Kasumi-1 (cell line): ENCODE data around the gene SLC6A15.

Experiments used
- DNase-seq, 2 experiments: peaks; one replicate each; lab custom pipeline; 2025; lab: John Stamatoyannopoulos, UW

Gene SLC6A15

DNA sequence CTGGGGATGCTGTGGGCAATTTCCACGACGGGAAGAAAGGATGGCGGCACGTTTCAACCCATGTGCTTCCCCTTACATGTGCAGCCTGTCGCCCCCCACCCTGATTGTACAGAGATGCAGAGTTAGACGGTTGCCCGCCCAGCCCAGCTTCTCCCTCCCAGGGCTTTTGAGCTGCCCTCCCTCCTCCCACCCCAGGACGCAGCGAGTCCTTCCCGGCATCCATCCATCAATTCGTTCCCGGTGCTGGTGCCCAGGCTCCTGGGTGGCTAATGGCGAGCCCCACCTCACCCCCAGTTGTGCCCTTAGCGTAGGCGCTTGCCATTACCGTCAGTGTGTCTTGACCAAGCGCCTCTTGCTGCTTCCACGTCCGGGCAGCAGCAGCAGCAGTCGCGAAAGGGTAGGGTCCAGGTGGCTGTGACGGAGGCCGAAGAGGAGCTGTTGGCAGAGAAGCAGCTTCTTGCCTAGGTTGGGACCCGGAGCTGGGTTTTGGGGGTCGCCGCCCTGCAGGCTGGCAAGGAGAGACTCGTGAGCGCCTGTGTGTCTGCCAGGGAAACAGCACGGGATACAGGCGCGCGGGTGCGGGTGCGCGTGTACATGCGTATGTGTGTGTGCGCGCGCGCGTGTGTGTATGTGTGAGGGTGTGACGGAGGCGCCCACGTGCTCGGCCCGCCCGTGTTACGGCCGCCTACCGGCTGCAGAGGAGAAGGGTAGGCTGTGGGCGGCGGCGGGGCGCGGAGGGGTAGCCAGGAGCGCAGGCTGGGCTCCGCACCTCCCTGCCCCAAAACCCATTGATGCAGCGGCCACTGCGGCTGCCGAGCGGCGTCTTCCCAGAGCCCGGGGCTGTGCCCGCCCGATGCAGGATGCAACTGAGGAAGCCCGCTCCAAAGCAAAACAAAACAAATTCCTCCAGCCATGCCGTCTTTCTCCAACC, at the start of gene SLC6A15:
TSS of gene SLC6A15 (minus strand) at position 602 of the 931 bp plus-strand sequence. CDS start 20,679 bp downstream, outside the sequence.
- DNase-seq = no peak

DNA sequence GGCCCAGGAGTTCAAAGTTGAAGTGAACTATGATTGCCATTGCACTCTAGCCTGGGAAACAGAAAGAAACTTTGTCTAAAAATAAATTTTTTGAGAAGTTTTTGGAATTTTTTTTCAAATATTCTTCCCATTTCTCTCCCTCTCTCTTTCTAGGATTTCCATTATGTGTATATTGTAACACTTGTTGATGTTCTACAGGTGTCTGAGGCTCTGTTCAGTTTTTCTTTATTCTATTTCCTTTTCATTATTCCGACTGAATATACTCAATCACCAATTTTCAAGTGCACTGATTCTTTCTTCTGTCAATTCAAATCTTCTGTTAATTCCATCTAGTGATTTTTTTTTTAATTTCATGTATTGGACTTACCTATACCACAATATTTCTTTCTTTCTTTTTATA, 48.3 kb upstream of the SLC6A15 start:
- DNase-seq = no peak

DNA sequence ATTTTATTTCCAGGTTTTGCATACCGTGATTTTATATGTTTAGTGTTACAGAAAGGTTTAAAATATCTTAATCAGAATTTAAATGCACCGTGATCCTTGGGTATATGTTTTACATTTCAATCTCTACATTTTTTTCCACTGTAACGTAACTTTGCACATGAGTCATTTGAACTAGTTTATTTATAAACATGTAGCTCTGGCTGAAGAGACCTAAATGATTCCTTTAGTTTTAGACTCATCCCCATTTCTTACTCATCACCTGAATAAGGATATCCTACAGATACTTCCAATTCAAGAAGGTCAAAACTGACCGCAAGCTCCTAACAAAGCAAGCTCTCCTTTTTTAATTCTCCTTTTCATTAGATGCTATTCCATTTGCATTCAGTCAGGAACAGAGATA, 42.7 kb upstream of the SLC6A15 start:
- DNase-seq = no peak

DNA sequence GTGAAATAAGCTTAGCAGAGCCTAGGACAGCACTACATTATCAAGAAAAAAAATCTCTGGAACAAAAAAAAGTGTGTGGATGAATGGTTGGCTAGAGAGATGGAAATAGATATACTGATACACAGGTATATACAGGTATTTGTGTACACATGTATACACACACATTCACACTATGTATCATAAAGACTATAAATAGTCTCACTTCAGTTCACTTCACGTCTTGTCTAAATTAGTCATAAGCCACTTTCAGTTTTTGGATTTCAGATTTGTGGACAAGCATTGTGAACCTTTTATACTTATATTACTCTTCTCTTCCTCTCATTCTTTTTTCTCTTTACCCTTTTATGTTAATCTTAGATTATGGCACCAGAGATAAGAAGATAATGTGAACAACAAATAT, 41.8 kb upstream of the SLC6A15 start:
- no peak for DNase-seq

DNA sequence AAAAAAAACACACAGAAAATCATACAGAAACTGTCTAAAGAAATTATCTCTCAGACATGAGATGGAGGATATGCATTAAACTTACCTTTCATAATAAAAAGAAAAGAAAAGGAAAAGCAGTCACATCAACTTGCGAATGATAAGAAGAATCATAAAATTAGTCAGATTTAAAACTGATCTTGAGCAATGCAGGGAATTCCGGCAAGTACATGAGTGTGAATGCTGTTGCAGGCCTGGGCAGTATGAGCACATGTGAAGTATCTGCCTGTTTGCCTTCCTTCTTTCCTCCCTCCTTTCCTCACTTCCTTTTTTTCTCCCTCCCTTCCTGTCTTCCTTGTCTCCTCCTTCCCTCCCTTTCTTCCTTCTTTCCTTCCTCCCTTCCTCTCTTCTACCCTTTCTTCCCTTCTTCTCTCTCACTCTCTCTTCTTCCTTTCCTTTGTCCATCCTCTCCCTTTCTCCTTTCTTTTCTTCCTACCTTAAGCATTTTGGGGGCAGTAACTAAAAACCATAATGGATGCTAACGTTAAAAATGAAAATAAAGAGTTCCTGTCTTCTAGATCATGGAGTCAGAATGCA, 38.5 kb upstream of the SLC6A15 start:
- no peak for DNase-seq

DNA sequence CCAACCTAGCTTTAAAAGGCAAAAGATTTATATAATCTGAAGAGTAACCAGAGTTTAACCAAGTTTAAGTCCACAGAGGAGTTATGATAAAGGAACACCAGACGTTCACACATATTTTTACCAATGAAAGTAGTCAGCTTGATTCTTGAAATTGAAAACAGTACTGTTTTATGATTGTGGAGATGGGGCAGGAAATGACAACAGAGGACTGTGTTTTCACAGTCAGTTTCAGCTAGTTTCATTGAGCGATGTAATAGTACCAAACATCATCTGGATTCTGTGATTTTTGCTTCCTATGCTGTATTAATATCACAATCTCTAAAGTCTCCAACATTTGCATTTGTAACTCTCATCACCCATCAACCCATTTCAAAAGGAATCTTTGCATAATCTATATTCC, 34.2 kb upstream of the SLC6A15 start:
- no peak for DNase-seq

DNA sequence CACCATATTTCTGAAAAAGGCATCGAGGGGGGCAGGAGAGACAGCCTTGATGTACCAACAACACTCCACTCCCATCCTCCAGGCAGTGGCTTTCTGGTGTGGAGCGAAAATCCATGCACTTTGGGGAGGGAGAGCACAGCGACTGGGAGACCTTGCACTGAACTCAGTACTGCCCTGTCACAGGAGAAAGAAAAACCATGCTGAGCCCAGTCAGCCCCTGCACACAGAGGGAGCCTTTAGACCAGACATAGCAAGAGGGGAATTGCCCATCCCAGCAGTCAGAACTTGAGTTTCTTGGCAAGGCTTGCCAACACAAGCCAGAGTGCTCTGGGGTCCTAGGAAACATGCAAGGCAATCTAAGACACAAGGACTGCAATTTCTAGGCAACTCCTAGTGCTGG, 24.8 kb upstream of the SLC6A15 start:
- no peak for DNase-seq

DNA sequence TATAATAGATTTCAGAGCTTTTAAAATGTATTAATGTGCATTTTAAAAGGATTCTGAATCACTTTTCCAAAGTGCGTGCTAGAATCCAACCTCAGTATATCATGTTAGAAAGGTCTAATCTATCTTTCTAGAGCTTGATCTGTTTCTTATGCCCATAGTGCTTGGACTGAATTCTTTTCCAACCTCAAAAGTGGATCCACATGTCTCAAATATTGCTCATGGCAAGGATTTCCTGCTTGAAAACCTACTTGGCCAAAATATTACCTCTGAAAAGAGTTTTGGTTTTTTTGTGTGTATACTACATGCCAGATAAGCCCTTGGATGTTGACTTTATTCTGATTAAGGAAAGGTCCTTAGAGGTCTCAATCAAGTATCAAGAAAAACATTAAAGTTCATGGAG, 16.9 kb upstream of the SLC6A15 start:
- no peak for DNase-seq

DNA sequence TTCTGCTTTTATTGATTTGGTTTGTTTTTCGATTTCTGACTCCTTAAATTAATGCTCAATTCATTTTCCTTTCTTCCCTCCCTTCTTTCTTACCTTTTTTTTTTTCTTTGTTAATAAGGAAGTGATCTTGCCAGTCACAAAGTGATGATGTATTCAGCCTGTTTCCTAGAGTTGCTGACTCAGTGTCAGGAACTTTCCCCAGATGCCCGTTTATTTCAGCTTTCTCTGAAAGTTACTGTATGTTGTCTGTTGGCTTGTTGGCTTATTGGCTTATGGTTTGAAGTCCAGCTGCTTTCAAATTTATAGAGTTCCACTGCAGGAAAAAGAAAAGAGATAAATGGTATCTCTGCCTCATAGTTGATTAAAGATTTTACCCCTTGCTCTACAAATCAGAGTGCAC, 12.4 kb upstream of the SLC6A15 start:
- no peak for DNase-seq

DNA sequence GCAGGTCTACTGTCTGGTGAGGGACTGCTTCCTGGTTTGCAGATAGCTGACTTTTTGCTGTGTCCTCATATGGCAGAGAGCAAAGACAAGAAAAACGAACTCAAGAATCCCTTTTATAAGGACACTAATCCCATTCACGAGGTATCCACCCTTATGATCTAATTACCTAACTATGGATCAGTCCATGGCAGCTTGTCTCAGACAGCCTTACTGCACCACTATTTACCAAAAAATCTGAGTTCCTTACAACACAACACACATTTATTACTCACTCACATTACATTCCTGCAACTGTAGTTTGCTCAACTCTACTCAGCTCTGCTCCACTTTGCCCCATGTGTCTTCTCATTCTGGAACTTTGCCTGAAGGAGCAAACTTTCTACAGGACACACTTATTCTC, 10.1 kb upstream of the SLC6A15 start:
- no peak for DNase-seq

DNA sequence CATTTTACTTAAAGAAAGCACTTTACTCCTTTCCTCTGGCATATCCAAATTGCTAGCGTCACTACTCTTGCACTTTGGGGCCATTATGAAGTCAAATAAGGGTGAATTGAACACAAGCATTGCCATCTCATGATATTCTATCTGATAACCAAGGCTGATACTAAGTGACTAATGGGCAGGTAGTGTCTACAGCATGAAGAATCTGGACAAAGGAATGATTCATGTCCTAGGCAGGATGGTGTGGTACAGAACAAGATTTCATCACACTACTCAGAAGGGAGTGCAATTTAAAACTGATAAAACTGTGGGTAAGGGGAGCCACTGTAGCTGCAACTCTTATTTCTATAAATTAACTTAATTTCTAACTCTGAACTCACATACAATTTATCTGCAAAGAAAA, 7.7 kb upstream of the SLC6A15 start:
- DNase-seq = no peak

DNA sequence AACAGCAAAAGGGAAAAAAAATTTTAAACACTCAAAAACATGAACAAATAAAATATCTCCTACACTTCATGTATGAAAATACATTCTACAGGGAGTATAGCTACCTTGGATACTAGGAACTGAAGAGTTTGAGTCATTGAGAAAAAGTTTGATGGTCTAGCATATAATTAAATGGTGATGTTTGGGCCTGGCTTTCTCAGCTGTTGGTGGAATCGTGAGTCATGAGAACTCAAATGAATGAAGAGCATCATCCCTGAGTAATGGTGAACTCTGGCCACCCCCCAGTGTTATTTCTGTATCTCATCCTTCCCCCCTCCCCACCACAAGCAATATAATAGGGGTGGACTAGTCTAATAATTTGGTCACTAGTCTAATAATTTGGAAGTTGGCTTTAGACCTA, 6.7 kb upstream of the SLC6A15 start:
- no peak for DNase-seq

DNA sequence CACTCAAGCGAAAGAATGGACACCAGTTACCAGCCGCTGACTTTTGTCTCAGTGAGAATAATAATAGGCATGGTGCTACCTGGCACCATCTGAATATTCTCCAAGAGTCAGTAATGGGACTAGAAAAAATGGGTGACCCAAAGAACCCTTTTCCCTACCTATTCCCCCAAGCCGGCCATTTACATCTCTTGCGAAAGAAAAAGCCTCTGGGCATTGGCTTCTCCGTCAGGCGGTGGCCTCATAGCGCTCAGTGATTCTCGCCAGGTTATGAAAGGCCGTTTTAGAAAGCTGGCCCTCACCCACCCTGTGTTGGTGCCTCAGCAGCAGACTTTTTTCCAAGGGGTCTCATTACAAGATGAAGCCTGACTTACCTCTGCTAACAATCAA, 523 bp upstream of the SLC6A15 start:
- no peak for DNase-seq

DNA sequence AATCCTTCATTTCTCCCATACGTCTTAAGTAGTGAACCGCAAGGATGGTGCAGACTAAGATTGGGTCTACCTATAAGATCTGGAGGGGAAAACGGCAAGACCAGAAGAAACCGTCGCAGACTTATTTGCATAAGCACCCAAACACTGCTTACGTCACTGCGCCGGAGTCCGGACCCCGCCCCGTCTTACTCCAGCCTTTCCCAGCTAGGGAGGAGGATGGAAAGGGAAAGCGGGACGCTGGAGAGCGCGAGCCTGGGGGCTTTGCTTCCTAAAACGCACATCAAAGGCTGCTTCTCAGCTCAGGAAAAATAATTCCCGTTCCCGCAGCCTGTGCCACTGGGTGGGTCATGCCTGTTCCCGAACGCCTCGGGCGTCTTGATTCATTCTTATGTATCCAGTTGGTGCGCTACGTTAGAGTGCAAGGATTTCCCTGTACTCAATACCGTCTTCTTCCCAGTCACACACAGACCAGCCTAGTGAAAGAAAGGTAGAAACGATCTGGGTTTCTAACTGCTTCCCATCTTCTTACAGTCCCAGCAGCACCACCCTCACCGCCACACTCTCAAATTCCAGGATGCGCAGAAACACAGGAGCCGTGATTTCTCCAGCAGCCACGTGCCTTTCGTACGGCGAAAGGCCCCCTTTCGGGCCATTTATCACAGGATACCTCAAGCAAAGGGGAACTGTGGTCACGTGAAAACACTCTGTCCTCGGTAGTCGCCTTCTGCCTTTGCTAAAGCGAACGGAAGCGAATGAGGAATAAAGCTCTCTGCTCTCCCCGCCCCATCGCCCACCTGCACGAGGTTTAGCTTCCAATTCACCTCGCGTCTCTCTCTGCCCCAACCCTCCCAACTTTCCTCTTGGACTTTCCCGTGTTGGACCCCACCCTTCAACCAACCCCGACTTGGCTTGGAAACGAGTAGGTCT, 1.1 kb downstream of the SLC6A15 start:
- no peak for DNase-seq

DNA sequence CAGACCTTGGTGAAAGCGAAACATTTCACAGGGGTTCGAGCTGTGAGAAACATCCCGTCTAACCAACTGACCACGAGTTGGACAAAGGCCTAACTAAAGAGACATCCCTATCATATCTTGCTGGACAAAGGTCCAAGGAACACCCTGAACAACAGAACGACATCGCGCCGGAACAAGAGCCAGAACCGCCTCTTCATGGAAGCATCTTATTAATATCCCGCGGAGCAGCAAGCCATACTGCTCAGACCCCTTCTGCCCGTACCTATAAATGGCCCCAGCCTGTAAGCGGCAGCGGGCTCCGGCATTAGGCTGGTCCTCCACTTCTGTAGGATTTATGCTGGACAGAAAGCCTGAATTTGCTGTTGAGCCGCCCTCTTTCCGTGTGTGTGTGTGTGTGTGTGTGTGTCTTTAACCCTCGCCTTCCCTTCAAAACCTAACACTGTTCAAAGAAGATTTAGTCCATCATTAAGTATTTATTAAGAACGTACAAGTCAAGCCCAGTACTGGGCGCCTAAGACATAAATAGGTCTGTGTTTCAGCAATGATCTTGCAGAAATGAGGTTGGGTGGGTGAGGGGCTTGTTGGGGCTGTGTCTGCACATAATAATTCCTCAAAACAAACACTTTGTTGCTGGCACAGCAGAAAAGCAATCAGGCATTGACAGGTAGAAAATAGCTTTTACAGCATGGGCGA, 1.9 kb downstream of the SLC6A15 start:
- DNase-seq = no peak

DNA sequence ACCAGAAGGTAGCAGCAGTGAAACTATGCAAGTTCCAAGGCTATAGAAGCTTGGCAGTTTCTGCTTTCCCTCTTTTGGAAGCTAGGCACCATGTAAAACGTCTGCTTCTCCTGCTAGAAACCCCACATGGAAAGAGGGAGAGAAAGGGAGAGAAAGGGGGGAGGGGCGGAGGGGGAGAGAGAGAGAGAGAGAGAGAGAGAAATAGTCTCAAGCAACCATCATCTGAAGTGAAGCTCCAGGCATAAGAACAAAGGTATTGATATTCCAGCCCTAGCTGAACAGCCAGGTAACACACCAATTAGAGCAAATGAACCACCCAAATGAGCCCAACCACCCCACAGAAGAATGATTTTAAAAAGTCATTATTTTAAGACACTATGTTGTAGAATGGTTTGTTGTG, 8.5 kb downstream of the SLC6A15 start:
- no peak for DNase-seq

DNA sequence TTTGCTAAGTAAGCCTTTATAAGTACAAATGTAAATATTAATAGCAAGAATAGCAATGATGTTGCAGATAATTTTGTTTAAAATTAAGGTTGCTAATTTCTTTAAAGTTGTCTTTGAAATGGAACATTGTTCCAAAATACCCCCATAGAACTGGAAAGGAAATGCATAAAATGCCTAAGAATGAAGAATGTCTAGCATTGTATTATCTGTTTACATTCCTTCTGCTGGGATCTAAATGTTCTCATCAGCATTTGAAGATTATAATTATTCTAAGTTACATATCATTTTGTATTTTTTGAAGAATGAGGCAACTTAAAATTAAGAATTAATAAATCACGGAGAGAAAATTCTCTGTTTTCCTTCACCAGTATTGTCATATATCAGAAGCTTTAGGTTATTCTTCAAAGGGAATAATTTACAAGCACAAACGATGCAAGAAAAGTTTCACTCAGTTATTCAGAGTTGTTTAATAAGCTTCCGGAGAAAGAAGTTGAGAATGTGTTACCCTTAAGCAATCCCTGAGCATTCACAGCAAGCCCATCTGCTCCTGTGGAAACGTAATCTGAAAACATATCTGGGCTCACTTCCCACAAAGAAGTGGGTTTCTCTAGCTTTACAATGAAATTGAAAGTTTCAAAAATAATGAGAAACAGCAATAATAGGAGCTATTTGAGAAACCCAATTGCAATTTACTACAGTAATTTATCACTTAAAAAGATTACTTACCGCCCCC, 21.3 kb downstream of the SLC6A15 start:
- no peak for DNase-seq

DNA sequence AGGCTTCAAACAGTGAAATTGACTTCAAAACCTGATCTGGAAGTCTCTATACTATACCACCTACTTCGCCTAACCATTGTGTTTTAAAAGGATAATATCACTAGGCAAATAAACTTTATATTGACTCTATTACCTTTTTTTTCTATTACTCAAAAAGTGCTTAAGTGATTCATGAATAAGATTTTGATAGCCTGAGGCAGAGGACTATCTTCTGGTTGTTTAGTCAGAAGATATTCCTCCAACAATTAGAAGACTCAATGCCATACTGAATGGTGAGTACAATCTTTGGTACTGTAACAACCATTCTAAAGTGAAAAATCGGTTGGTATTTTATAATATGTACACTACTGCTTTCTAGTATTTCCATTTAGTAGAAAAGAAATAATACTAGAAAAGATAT, 22.8 kb downstream of the SLC6A15 start:
- no peak for DNase-seq

DNA sequence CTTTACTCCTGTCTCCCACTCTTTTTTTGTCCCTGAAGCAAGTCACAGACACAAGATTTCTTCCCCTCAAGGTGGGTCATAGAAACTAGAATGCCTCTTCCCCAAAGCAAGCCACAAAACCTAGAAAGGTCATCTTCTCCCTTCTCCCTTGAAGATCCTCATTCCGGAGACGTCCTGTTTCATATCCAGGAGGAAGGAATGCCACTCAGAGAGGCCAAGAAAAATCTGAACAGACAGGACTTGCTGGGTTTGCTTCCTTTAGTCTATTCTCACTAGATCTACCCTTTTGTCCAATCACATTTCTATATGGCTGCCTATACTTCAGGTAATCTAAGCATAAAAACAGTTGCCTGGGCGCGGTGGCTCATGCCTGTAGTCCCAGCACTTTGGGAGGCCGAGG, 23.7 kb downstream of the SLC6A15 start:
- DNase-seq = no peak

DNA sequence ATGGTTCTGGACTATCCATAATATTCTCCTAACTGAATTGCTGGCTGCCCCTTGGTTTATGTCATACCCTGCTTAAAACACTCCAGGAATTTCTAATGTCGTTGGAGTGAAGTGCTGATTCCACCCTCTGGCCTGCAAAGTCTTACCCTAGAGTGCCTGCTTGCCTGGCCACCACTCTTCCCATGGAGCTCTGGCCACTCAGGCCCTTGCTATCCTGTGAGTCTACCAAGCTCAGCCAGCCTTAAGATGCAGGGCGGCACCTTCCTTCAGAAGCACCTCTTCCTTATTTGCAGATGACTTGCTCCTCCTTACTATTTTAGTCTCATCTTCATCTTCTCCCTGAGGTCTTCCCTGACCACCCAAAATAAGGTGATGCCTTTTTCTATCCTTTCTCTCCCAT, 35.3 kb downstream of the SLC6A15 start:
- no peak for DNase-seq

DNA sequence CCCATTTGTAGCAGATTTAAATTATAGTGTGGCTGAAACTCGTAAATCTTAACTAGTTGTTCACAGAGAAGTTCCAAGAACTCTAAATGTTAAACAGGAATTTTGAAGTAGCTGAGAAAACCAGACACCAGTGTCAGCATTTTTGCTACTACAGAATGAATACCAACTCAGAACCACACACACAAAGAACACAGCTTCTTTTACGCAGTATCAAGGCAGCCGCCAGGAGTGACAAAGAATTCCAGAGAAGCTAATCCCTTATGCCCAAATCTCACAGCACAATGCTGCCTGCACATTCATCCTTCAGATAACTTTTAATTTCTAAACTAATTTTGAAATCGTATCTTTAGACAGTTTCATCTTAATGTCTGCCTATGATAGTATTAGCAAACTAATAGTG, 37.4 kb downstream of the SLC6A15 start:
- no peak for DNase-seq

DNA sequence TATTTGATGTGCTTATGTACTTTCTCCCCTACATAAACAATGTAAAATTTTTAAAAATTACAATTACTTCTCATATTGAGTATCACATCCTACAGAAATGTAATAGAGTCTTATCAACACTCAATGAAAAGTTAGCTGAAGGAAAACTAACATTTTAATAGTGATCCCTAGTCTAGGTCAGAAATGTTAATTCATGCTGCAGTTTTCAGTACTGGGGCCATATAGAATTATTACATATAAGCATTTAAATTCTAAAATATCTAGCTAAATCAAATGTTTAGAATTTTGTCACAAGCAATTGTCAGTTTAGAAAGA, 37.8 kb downstream of the SLC6A15 start:
- no peak for DNase-seq
